HepG2 (cell line): ENCODE results near the gene AMN. TPM values are rescaled to one million over a fixed set of nuclear protein-coding genes. Genes with fewer than 3 reads are reported as not detected.

Experiments
- ATAC-seq: fragments of 200-7000 bp; cut with Tn5 transposase; 3 replicates; pipeline ENCODE4 v1.9.1; 2020; ENCODE audit warnings: mild to moderate bottlenecking, moderate library complexity
- BruUV-seq: library from RNA; stranded (reverse); fragments of 400-500 nt; replicated peaks from 2 replicates; lab custom pipeline; 2021; lab: Mats Ljungman, UMichigan
- CTCF ChIA-PET: fragments of 300-600 bp; formaldehyde crosslinking; extraction: SDS; loops from one replicate; lab custom pipeline; 2021; ENCODE audit warnings: low total read pairs, inconsistent platforms, low intra/inter-chr PET ratio; lab: Yijun Ruan, JAX
- POLR2A ChIA-PET: fragments of 350-600 bp; sonication (Branson Sonifier 250); formaldehyde crosslinking; loops from one replicate; lab custom pipeline; 2020; ENCODE audit warnings: antibody characterized with exemption, inconsistent platforms; lab: Yijun Ruan, JAX
- DNase-seq: peaks from one replicate; pipeline ENCODE4 v3.0.0-alpha.2; 2015; ENCODE audit warnings: low spot score
- FAIRE-seq: peaks from 3 replicates; lab custom pipeline; 2011; peaks lifted over from hg19 to GRCh38; lab: Jason Lieb, UNC
- H2AFZ ChIP-seq: one replicate; pipeline ENCODE4 v1.6.1; 2011; ENCODE audit warnings: low read length, inconsistent platforms
- H3K27ac ChIP-seq: fragments of 300-600 bp; 3 replicates; pipeline ENCODE4 v1.8.0; 2011; ENCODE audit warnings: mixed run types, mild to moderate bottlenecking, mixed read lengths, low read length, inconsistent platforms; ENCODE audit not compliant: insufficient read depth; ENCODE audit errors: extremely low read length
- H3K27me3 ChIP-seq, 2 experiments: fragments of 200-600 bp in 1 of 2; 2 replicates in 1 of 2; 3 replicates in 1 of 2; pipeline versions ENCODE4 v1.6.0 to v1.8.0; 2011; ENCODE audit warnings: low read length in 2 of 2, mild to moderate bottlenecking in 2 of 2, moderate library complexity in 2 of 2, inconsistent platforms in 1 of 2; ENCODE audit not compliant: insufficient read depth in 2 of 2, control insufficient read depth in 1 of 2
- H3K36me3 ChIP-seq, 2 experiments: fragments of 200-600 bp in 1 of 2; replicated peaks in 1 of 2; 2 replicates in 1 of 2; 3 replicates in 1 of 2; pipeline versions ENCODE4 v1.5.1 to v1.8.0; 2011; ENCODE audit warnings: low read length in 2 of 2, inconsistent platforms in 1 of 2; ENCODE audit not compliant: insufficient read depth in 2 of 2, control insufficient read depth in 1 of 2
- H3K4me1 ChIP-seq: 2 replicates; pipeline ENCODE4 v1.5.1; 2012; ENCODE audit warnings: low read length, inconsistent platforms; ENCODE audit not compliant: insufficient read depth
- H3K4me2 ChIP-seq: 2 replicates; pipeline ENCODE4 v1.6.0; 2011; ENCODE audit warnings: low read depth, low read length, inconsistent platforms
- H3K4me3 ChIP-seq, 3 experiments: fragments of 200-600 bp in 1 of 3; sonication (generic), shearing (Covaris generic) in 1 of 3; replicated peaks in 1 of 3; 2 replicates each; pipeline ENCODE4 v1.5.1; 2011 to 2016; ENCODE audit warnings: low read length in 3 of 3, inconsistent platforms in 2 of 3, low read depth in 2 of 3, mild to moderate bottlenecking in 2 of 3, control low read depth in 1 of 3, mixed read lengths in 1 of 3; ENCODE audit not compliant: insufficient read depth in 1 of 3
- H3K79me2 ChIP-seq: one replicate; pipeline ENCODE4 v1.6.1; 2011; ENCODE audit warnings: low read length, inconsistent platforms; ENCODE audit not compliant: insufficient read depth
- H3K9ac ChIP-seq: 2 replicates; pipeline ENCODE4 v1.6.0; 2011; ENCODE audit warnings: mild to moderate bottlenecking, low read depth, low read length, inconsistent platforms; ENCODE audit not compliant: insufficient read depth
- H3K9me3 ChIP-seq: 2 replicates; pipeline ENCODE4 v1.5.1; 2012; ENCODE audit warnings: mild to moderate bottlenecking, low read length
- H4K20me1 ChIP-seq: 2 replicates; pipeline ENCODE4 v1.6.0; 2011; ENCODE audit warnings: inconsistent platforms, mild to moderate bottlenecking, low read length, moderate library complexity; ENCODE audit not compliant: insufficient read depth
- GZF1 ChIP-seq: sonication (generic); formaldehyde crosslinking; IDR thresholded peaks from 2 replicates; pipeline ENCODE4 v1.5.1; 2020; ENCODE audit warnings: mild to moderate bottlenecking, missing genetic modification reagents
- HNRNPLL ChIP-seq: fragments of 200-400 bp; formaldehyde crosslinking; IDR thresholded peaks from 2 replicates; pipeline ENCODE4 v1.6.1; 2017; ENCODE audit warnings: mild to moderate bottlenecking, low read depth, low read length; ENCODE audit not compliant: poor library complexity, severe bottlenecking
- LCORL ChIP-seq, 2 experiments: fragments of 450-650 bp in 1 of 2; sonication (generic) in 1 of 2; formaldehyde crosslinking in 1 of 2; IDR thresholded peaks; 2 replicates each; pipeline versions ENCODE4 v1.5.0 to v1.6.1; 2017 to 2020; ENCODE audit warnings: antibody characterized with exemption in 1 of 2, missing genetic modification reagents in 1 of 2
- NFYB ChIP-seq: sonication (generic); formaldehyde crosslinking; IDR thresholded peaks from 2 replicates; pipeline ENCODE4 v1.4.0; 2020; ENCODE audit warnings: missing genetic modification reagents
- PCBP2 ChIP-seq: fragments of 200-400 bp; formaldehyde crosslinking; optimal IDR thresholded peaks from 2 replicates; pipeline ENCODE3; 2018; ENCODE audit warnings: low read length, low read depth; ENCODE audit not compliant: poor library complexity, severe bottlenecking
- PHF20 ChIP-seq: sonication (generic); formaldehyde crosslinking; IDR thresholded peaks from 2 replicates; pipeline ENCODE4 v1.5.0; 2020; ENCODE audit warnings: mild to moderate bottlenecking, missing genetic modification reagents
- PLRG1 ChIP-seq: fragments of 450-650 bp; conservative IDR thresholded peaks from 2 replicates; pipeline ENCODE4 v1.6.1; 2016
- SYNCRIP ChIP-seq: fragments of 200-400 bp; formaldehyde crosslinking; IDR thresholded peaks from 2 replicates; pipeline ENCODE4 v1.6.1; 2018; ENCODE audit warnings: mild to moderate bottlenecking, low read depth, low read length; ENCODE audit not compliant: insufficient read depth
- ZNF75D ChIP-seq: sonication (generic); formaldehyde crosslinking; IDR thresholded peaks from 2 replicates; pipeline ENCODE4 v1.8.1; 2023; ENCODE audit warnings: missing genetic modification reagents, mild to moderate bottlenecking, borderline replicate concordance
- ZNF782 ChIP-seq: sonication (generic); formaldehyde crosslinking; IDR thresholded peaks from 2 replicates; pipeline ENCODE4 v1.4.0; 2020; ENCODE audit warnings: missing genetic modification reagents, mild to moderate bottlenecking, borderline replicate concordance
- WGBS: methylation state at CpG from one replicate; pipeline ENCODE4 v1.1.6; 2017; ENCODE audit warnings: low lambda C conversion rate; 5-methylcytosine and 5-hydroxymethylcytosine counted together
- in situ Hi-C: cut with HindIII; loops from 2 replicates; pipeline ENCODE4 v1.10.0; 2017; ENCODE audit warnings: low pct_unique_long_range_greater_than_20kb; ENCODE audit not compliant: extremely low pct_ligation_motif_present
- intact Hi-C: fragments of 100-400 bp; cut with micrococcal nuclease; formaldehyde crosslinking; loops from one replicate; pipeline ENCODE4 v1.10.0; 2022; ENCODE audit not compliant: unreplicated experiment
- polyA plus RNA-seq, 8 experiments: library from polyadenylated mRNA; depleted of rRNA in 3 of 8; stranded (reverse) in 7 of 8; unstranded in 1 of 8; fragments of >200 nt; fragmentation: Illumina TruSeq in 4 of 8; extraction: Trizol in 4 of 8; gene quantifications; 2 replicates each; pipeline versions ENCODE4 v1.2.1 to v1.2.3, GENCODE V29; 2011 to 2016; ENCODE audit warnings: low read depth in 4 of 8, missing spikeins in 1 of 8, mixed read lengths in 1 of 8; ENCODE audit not compliant: insufficient read depth in 1 of 8
- total RNA-seq, 5 experiments: library from RNA; depleted of rRNA; stranded (reverse); fragments of >200 nt; fragmentation: Illumina TruSeq; extraction: Trizol; gene quantifications; 2 replicates each; pipeline ENCODE4 v1.2.3, GENCODE V29; 2016; ENCODE audit warnings: low read depth in 1 of 5
- TF ChIP-seq, protein P1 (sequence below): sonication (generic); formaldehyde crosslinking; IDR thresholded peaks from 2 replicates; pipeline ENCODE4 v1.4.0; 2020; ENCODE audit warnings: missing genetic modification reagents
- TF ChIP-seq, protein P2 (sequence below): sonication (generic); formaldehyde crosslinking; IDR thresholded peaks from 2 replicates; pipeline ENCODE4 v1.4.0; 2020; ENCODE audit warnings: mild to moderate bottlenecking, missing genetic modification reagents
- TF ChIP-seq, protein P3 (sequence below): sonication (generic); formaldehyde crosslinking; IDR thresholded peaks from 2 replicates; pipeline ENCODE4 v1.9.0; 2021; ENCODE audit warnings: missing genetic modification reagents, borderline replicate concordance
- TF ChIP-seq, protein P4 (sequence below): sonication (generic); formaldehyde crosslinking; IDR thresholded peaks from 2 replicates; pipeline ENCODE4 v1.4.0; 2020; ENCODE audit warnings: missing genetic modification reagents
- TF ChIP-seq, protein P5 (sequence below): IDR thresholded peaks from 2 replicates; pipeline ENCODE4 v1.6.1; 2018; ENCODE audit warnings: missing genetic modification reagents, mild to moderate bottlenecking, missing compliant biosample characterization
- TF ChIP-seq, protein P6 (sequence below): sonication (generic); formaldehyde crosslinking; IDR thresholded peaks from 2 replicates; pipeline ENCODE4 v1.4.0; 2020; ENCODE audit warnings: missing genetic modification reagents

Gene AMN
- total and polyA plus RNA-seq, 2 of the 13 experiments (the other 11 are each of a cell fraction or from before 2014, with no cell fraction given), result 9.8 to 33.1 TPM

DNA sequence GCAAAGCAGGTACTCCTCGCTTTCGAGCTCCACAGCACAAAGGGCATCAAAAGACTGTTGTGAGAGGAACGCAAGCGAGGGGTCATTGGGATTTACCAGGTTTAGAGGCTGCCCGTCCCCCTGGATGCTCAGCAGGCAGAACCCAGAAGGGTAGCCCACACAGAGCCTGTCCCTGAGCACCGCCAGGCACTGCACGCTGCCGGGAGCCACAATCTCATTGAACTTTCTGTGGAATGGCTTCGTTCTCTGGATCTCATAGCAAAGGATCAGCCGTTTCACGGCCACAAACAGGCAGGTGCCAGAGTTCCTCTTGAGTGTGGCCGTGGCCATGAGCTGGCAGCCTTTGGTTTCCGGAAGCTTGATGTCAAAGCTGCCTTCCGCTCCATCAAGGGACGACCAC lies 21.5 kb downstream of the AMN start:
- no peaks in the 10 kb centered on the region for H4K20me1 ChIP-seq
- H3K36me3 ChIP-seq, result peaks cover 19 to 24% of the 10 kb centered on the region in 2 experiments; a peak in 4 of 5 replicates
- H3K27ac ChIP-seq, result no peak overlapping the region
- H3K9ac ChIP-seq, result no peak overlapping the region
- no peaks in the 10 kb centered on the region for H3K9me3 ChIP-seq
- H3K4me3 ChIP-seq, result no peak overlapping the region
- in situ Hi-C loops (no loop called here), intact Hi-C loops (no loop called here)
- H3K4me1 ChIP-seq, result no peaks in the 10 kb centered on the region
- WGBS, result 98% methylated on average over 9 of the region's 15 CpGs
- H3K4me2 ChIP-seq, result no peak overlapping the region
- no peak for DNase-seq
- ChIA-PET POLR2A (no interaction called here), CTCF (no interaction called here)
- no peaks in the 10 kb centered on the region for H3K79me2 ChIP-seq
- H2AFZ ChIP-seq, result no peak overlapping the region
- no TSS peak for BruUV-seq
- no peak for ATAC-seq
- no peak for FAIRE-seq
- no peaks in the 10 kb centered on the region for H3K27me3 ChIP-seq
- TF ChIP-seq SYNCRIP, result no peak
- TF ChIP-seq, protein P1, sequence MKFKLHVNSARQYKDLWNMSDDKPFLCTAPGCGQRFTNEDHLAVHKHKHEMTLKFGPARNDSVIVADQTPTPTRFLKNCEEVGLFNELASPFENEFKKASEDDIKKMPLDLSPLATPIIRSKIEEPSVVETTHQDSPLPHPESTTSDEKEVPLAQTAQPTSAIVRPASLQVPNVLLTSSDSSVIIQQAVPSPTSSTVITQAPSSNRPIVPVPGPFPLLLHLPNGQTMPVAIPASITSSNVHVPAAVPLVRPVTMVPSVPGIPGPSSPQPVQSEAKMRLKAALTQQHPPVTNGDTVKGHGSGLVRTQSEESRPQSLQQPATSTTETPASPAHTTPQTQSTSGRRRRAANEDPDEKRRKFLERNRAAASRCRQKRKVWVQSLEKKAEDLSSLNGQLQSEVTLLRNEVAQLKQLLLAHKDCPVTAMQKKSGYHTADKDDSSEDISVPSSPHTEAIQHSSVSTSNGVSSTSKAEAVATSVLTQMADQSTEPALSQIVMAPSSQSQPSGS (CRISPR knock-in tag), result no peak
- TF ChIP-seq GZF1 (CRISPR knock-in tag), result no peak
- TF ChIP-seq, protein P2, sequence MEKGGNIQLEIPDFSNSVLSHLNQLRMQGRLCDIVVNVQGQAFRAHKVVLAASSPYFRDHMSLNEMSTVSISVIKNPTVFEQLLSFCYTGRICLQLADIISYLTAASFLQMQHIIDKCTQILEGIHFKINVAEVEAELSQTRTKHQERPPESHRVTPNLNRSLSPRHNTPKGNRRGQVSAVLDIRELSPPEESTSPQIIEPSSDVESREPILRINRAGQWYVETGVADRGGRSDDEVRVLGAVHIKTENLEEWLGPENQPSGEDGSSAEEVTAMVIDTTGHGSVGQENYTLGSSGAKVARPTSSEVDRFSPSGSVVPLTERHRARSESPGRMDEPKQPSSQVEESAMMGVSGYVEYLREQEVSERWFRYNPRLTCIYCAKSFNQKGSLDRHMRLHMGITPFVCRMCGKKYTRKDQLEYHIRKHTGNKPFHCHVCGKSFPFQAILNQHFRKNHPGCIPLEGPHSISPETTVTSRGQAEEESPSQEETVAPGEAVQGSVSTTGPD (CRISPR knock-in tag), result no peak
- no peak for TF ChIP-seq NFYB (CRISPR knock-in tag)
- TF ChIP-seq, protein P3, sequence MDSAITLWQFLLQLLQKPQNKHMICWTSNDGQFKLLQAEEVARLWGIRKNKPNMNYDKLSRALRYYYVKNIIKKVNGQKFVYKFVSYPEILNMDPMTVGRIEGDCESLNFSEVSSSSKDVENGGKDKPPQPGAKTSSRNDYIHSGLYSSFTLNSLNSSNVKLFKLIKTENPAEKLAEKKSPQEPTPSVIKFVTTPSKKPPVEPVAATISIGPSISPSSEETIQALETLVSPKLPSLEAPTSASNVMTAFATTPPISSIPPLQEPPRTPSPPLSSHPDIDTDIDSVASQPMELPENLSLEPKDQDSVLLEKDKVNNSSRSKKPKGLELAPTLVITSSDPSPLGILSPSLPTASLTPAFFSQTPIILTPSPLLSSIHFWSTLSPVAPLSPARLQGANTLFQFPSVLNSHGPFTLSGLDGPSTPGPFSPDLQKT (CRISPR knock-in tag), result no peak
- no peak for TF ChIP-seq PHF20 (CRISPR knock-in tag)
- no peak for TF ChIP-seq PLRG1
- no peak for TF ChIP-seq ZNF782 (CRISPR knock-in tag)
- TF ChIP-seq, protein P4, sequence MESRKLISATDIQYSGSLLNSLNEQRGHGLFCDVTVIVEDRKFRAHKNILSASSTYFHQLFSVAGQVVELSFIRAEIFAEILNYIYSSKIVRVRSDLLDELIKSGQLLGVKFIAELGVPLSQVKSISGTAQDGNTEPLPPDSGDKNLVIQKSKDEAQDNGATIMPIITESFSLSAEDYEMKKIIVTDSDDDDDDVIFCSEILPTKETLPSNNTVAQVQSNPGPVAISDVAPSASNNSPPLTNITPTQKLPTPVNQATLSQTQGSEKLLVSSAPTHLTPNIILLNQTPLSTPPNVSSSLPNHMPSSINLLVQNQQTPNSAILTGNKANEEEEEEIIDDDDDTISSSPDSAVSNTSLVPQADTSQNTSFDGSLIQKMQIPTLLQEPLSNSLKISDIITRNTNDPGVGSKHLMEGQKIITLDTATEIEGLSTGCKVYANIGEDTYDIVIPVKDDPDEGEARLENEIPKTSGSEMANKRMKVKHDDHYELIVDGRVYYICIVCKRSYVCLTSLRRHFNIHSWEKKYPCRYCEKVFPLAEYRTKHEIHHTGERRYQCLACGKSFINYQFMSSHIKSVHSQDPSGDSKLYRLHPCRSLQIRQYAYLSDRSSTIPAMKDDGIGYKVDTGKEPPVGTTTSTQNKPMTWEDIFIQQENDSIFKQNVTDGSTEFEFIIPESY (CRISPR knock-in tag), result no peak
- no peak for TF ChIP-seq PCBP2
- TF ChIP-seq, protein P5, sequence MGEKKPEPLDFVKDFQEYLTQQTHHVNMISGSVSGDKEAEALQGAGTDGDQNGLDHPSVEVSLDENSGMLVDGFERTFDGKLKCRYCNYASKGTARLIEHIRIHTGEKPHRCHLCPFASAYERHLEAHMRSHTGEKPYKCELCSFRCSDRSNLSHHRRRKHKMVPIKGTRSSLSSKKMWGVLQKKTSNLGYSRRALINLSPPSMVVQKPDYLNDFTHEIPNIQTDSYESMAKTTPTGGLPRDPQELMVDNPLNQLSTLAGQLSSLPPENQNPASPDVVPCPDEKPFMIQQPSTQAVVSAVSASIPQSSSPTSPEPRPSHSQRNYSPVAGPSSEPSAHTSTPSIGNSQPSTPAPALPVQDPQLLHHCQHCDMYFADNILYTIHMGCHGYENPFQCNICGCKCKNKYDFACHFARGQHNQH (CRISPR knock-in tag), result no peak
- no peak for TF ChIP-seq LCORL (IDR thresholded peaks at IDR 0.05)
- TF ChIP-seq LCORL (CRISPR knock-in tag; IDR thresholded peaks at IDR 0.05), result no peak
- no peak for TF ChIP-seq ZNF75D (CRISPR knock-in tag)
- no peak for TF ChIP-seq HNRNPLL
- TF ChIP-seq, protein P6, sequence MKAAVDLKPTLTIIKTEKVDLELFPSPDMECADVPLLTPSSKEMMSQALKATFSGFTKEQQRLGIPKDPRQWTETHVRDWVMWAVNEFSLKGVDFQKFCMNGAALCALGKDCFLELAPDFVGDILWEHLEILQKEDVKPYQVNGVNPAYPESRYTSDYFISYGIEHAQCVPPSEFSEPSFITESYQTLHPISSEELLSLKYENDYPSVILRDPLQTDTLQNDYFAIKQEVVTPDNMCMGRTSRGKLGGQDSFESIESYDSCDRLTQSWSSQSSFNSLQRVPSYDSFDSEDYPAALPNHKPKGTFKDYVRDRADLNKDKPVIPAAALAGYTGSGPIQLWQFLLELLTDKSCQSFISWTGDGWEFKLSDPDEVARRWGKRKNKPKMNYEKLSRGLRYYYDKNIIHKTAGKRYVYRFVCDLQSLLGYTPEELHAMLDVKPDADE (CRISPR knock-in tag), result no peak
